Chondrocyte (in vitro differentiated cells): ENCODE results near the gene FGD3. TPM values are rescaled to one million over a fixed set of nuclear protein-coding genes. Genes with fewer than 3 reads are reported as not detected.
A peak's percentile ranks its signal among the peaks of the same experiment; 100 is the strongest.

Experiments used
- DNase-seq: peaks from one replicate; pipeline ENCODE4 v3.0.0; 2021; ENCODE audit warnings: mixed read lengths, low spot score
- H3K27ac Mint-ChIP-seq: one replicate; pipeline ENCODE4 v1.8.0; 2021; ENCODE audit warnings: mild to moderate bottlenecking, moderate library complexity, mixed read lengths; ENCODE audit not compliant: unreplicated experiment
- H3K27me3 Mint-ChIP-seq: 2 replicates; pipeline ENCODE4 v1.8.0; 2021; ENCODE audit warnings: low read depth, mixed read lengths
- H3K36me3 Mint-ChIP-seq: 2 replicates; pipeline ENCODE4 v1.8.0; 2021; ENCODE audit warnings: low read depth, mixed read lengths
- H3K4me1 Mint-ChIP-seq: 2 replicates; pipeline ENCODE4 v1.8.0; 2021; ENCODE audit warnings: low read depth, mild to moderate bottlenecking, mixed read lengths
- H3K4me3 Mint-ChIP-seq: one replicate; pipeline ENCODE4 v1.8.0; 2021; ENCODE audit warnings: mild to moderate bottlenecking, moderate library complexity, mixed read lengths; ENCODE audit not compliant: unreplicated experiment
- H3K9me3 Mint-ChIP-seq: 2 replicates; pipeline ENCODE4 v1.8.0; 2021; ENCODE audit warnings: low read depth, mixed read lengths
- total RNA-seq: library from RNA; stranded (reverse); gene quantifications from 3 replicates; pipeline ENCODE4 v1.2.1, GENCODE V29; 2021
- TF ChIP-seq, protein P1 (sequence below): fragments of 200-600 bp; sonication (generic); IDR thresholded peaks from 2 replicates; pipeline ENCODE4 v1.5.0; 2021; ENCODE audit warnings: antibody characterized with exemption, mild to moderate bottlenecking, moderate library complexity

FGD3 gene
- total RNA-seq, 1 donor from 2014 or later = not detected

DNA sequence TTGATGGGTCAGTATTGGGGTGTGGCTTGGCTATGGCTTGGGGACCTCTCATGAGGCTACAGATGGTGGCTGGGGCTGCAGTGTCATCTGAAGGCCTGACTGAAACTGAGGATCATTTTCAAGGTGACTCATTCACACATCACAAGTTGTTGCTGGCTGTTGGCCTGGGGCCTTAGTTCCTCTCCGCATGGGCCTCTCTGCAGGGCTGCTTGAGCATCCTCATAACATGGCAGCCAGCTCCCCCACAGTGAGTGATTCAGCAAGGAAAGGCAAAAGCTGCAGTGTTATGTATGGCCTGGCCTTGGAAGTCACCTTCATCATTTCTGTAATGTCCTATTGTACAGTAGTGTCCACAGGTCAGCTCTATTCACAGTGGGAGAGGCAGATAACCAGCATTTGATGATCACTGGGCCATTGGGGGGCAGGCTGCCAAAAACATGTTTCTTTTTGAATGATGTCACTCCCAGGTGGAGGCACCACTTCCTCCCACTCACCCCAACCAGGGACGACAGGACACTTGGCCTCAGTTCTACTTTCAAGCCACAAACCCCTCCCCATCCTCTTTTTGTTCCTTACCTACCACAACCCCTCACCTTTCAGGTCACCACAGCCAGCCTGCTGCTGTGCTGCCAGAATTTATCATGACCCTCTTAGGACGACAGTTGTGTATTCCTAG, 14.4 kb downstream of the FGD3 start:
- peaks cover 6% of the 10 kb centered on the region for H3K27me3 Mint-ChIP-seq
- no peaks in the 10 kb centered on the region for H3K4me1 Mint-ChIP-seq
- H3K36me3 Mint-ChIP-seq = no peaks in the 10 kb centered on the region
- DNase-seq = peak; percentile 44
- TF ChIP-seq, protein P1, sequence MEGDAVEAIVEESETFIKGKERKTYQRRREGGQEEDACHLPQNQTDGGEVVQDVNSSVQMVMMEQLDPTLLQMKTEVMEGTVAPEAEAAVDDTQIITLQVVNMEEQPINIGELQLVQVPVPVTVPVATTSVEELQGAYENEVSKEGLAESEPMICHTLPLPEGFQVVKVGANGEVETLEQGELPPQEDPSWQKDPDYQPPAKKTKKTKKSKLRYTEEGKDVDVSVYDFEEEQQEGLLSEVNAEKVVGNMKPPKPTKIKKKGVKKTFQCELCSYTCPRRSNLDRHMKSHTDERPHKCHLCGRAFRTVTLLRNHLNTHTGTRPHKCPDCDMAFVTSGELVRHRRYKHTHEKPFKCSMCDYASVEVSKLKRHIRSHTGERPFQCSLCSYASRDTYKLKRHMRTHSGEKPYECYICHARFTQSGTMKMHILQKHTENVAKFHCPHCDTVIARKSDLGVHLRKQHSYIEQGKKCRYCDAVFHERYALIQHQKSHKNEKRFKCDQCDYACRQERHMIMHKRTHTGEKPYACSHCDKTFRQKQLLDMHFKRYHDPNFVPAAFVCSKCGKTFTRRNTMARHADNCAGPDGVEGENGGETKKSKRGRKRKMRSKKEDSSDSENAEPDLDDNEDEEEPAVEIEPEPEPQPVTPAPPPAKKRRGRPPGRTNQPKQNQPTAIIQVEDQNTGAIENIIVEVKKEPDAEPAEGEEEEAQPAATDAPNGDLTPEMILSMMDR = no peak
- H3K27ac Mint-ChIP-seq = no peak overlapping the region
- H3K9me3 Mint-ChIP-seq = peaks cover 9% of the 10 kb centered on the region
- H3K4me3 Mint-ChIP-seq = no peak overlapping the region

DNA sequence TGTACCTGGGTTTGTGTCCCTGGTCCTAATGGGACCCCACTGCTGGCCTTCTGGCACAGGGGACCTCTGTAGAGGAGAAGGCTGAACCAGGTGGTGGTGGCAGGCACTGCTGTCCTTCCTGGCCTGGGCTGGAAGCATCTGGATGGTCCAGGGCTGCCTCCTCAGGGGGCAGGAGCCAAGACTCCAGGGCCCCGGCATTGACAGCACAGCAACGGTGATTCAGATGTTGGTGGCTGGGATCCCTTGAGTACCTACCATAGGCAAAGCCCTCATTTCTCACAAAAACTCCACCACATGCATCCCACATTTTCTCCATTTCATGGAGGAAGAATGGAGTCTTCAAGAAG, 15.0 kb downstream of the FGD3 start:
- Mint-ChIP-seq H3K27ac (no peak overlapping the region), H3K36me3 (no peaks in the 10 kb centered on the region), H3K4me3 (no peak overlapping the region), H3K27me3 (peaks cover 8% of the 10 kb centered on the region), H3K9me3 (peaks cover 9% of the 10 kb centered on the region), H3K4me1 (no peaks in the 10 kb centered on the region)
- TF ChIP-seq, protein P1 = no peak
- DNase-seq = no peak

DNA sequence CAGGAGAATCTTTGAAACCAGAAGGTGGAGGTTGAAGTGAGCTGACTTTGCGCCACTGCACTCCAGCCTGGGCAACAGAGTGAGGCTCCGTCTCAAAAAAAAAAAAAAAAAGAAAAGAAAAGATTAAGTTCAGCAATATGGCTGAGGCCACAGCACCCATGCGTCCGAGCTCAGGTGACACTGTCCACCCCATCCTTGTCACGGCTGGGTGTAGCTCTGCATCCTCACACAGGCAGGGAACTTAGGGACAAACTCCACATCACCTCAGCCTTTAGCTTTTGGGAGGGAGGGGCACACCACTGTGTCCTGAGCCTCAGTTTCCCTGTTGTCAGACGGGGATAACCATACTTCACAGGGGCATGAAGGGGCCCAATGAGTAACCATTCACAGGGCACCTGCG, 15.5 kb downstream of the FGD3 start:
- H3K9me3 Mint-ChIP-seq = peaks cover 9% of the 10 kb centered on the region
- TF ChIP-seq, protein P1 = no peak
- no peaks in the 10 kb centered on the region for H3K36me3 Mint-ChIP-seq
- no peaks in the 10 kb centered on the region for H3K4me1 Mint-ChIP-seq
- H3K27ac Mint-ChIP-seq = no peak overlapping the region
- peaks cover 8% of the 10 kb centered on the region for H3K27me3 Mint-ChIP-seq
- no peak for DNase-seq
- no peak overlapping the region for H3K4me3 Mint-ChIP-seq

DNA sequence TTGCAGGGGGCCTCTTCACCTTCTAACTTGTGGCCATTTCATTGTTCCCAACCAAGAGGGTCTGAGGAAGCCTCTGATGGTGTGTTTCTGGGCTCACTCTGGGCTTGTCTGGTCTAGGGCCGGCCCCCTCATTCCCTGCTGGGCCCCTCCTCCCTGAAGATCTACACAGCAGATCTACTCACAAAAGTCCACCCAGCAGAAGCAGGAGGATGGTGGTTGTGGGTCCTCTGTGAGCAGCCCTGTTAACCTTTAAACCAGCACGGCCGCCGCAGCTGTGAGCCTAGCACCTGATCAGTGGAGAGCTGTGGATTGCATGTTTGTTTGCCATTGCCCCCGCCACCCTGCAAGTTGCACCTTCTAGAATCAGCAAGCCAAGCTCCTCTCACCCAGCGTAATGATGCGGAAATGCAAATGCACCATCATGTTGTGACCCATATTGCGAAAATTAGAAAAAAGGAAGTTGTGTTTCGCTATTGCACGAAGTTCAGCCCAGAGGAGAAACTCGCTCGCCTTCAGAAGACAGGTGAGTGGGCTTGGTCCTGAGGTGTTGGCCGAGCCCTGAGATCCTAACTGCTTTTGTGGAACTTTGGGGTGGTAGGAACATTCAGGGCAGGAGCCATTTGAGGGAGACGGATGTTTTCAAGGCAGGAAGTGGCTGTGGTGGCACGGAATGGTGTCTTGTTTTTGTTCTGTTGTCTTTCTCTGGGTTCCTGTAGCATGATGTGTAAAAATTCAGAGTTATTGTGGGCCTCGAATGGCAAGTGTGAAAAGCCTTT, 16.7 kb downstream of the FGD3 start:
- Mint-ChIP-seq H3K27ac (no peak overlapping the region), H3K27me3 (peaks cover 10% of the 10 kb centered on the region), H3K36me3 (no peaks in the 10 kb centered on the region), H3K9me3 (peaks cover 9% of the 10 kb centered on the region), H3K4me1 (no peaks in the 10 kb centered on the region), H3K4me3 (no peak overlapping the region)
- no peak for DNase-seq
- TF ChIP-seq, protein P1 = no peak

DNA sequence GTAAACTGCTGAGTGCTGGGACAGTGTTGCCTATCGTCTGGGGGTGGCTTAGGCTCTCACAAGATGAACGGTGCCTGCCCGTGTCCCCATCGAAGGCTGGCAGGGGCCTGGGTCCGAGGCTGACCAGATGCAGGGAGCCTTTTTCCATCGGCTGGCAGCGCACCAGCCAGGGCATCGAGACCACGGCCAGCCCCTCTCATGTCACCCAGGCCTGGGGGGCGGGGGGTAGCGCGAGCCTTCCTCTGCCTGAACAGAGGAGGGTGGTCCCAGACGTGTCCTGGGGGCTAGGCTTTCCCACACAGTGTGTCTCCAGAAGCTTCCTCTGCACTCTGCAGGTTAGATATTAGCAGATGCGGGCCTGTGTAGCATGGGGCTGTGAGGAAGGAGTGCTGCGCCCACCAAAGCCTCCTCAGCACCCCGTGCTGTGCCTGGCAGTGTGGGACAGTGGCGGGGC, 17.3 kb downstream of the FGD3 start:
- TF ChIP-seq, protein P1 = no peak
- no peaks in the 10 kb centered on the region for H3K4me1 Mint-ChIP-seq
- H3K4me3 Mint-ChIP-seq = no peak overlapping the region
- no peaks in the 10 kb centered on the region for H3K36me3 Mint-ChIP-seq
- no peak for DNase-seq
- H3K9me3 Mint-ChIP-seq = peaks cover 9% of the 10 kb centered on the region
- no peak overlapping the region for H3K27ac Mint-ChIP-seq
- H3K27me3 Mint-ChIP-seq = peaks cover 10% of the 10 kb centered on the region
